ENCODE data around the gene RUNDC3A.
"Not testable (repeated sequence)": the region's sequence is repeated elsewhere in the genome, so short reads cannot be mapped to it uniquely, and the experiment has no call there.

Gene RUNDC3A

GRCh38 chr17:44344939-44345453 is 36.6 kb downstream of the RUNDC3A start, which contains the start of gene GRN:
TSS of gene GRN (plus strand) at chr17:44345302. CDS start at chr17:44349165, 3,863 bp downstream.
- H3K4me3 ChIP-seq (ENCODE audit: low read depth, low read length): peak within 1 kb of the TSS; percentile 92
- peak; percentile 99 for DNase-seq (ENCODE audit: low read depth)
- TF ChIP-seq, protein P1, sequence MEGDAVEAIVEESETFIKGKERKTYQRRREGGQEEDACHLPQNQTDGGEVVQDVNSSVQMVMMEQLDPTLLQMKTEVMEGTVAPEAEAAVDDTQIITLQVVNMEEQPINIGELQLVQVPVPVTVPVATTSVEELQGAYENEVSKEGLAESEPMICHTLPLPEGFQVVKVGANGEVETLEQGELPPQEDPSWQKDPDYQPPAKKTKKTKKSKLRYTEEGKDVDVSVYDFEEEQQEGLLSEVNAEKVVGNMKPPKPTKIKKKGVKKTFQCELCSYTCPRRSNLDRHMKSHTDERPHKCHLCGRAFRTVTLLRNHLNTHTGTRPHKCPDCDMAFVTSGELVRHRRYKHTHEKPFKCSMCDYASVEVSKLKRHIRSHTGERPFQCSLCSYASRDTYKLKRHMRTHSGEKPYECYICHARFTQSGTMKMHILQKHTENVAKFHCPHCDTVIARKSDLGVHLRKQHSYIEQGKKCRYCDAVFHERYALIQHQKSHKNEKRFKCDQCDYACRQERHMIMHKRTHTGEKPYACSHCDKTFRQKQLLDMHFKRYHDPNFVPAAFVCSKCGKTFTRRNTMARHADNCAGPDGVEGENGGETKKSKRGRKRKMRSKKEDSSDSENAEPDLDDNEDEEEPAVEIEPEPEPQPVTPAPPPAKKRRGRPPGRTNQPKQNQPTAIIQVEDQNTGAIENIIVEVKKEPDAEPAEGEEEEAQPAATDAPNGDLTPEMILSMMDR (conservative IDR thresholded peaks at IDR 0.05; ENCODE audit: low read depth, low read length): no peak

GRCh38 chr17:44345454-44346026 is 37.1 kb downstream of the RUNDC3A start:
- DNase-seq (ENCODE audit: low read depth): peak; percentile 68
- peak overlapping the region; percentile 92 for H3K4me3 ChIP-seq (ENCODE audit: low read depth, low read length)

DNA sequence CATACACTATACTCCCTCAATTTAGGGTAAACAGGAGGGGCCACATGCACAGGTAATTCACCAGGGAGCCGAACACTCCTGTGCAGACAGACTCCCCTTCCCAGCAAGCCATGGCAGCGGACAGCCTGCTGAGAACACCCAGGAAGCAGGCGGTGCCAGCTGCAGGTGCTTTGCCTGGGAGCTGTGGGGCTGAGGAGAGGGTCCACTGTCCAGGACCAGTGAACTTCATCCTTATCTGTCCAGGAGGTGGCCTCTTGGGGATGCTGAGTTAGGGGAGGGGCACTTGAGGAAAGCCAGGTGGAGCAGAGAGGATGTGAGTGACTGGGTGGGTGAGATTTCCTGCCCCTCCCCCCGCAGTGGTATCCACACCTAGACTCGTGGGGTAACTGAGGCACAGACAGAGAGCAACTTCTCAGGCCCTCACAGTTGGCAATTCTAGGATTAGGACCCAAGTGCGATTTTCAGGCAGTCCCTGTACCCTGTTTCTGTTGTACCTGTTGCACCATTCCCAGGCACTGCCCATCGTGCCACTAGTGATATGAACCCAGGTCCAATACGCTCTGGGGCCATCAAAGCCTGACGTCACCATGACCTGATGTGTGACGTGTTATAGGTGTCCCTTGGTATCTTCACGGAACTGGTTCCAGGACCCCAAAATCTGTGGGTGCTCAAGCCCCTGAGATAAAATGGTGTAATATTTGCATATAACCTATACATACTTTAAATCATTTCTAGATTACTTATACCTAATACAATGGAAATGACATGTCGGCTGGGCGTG is 37.9 kb downstream of the RUNDC3A start:
- TF ChIP-seq, protein P1 (conservative IDR thresholded peaks at IDR 0.05; ENCODE audit: low read depth, low read length): no peak
- peak overlapping the region; percentile 92 for H3K4me3 ChIP-seq (ENCODE audit: low read depth, low read length)
- DNase-seq (ENCODE audit: low read depth): no peak

More at GRCh38 chr17:44345454-44346026, 37.1 kb downstream of the RUNDC3A start:
- TF ChIP-seq, protein P1 (conservative IDR thresholded peaks at IDR 0.05; ENCODE audit: low read depth, low read length): peak; percentile 69

DNA sequence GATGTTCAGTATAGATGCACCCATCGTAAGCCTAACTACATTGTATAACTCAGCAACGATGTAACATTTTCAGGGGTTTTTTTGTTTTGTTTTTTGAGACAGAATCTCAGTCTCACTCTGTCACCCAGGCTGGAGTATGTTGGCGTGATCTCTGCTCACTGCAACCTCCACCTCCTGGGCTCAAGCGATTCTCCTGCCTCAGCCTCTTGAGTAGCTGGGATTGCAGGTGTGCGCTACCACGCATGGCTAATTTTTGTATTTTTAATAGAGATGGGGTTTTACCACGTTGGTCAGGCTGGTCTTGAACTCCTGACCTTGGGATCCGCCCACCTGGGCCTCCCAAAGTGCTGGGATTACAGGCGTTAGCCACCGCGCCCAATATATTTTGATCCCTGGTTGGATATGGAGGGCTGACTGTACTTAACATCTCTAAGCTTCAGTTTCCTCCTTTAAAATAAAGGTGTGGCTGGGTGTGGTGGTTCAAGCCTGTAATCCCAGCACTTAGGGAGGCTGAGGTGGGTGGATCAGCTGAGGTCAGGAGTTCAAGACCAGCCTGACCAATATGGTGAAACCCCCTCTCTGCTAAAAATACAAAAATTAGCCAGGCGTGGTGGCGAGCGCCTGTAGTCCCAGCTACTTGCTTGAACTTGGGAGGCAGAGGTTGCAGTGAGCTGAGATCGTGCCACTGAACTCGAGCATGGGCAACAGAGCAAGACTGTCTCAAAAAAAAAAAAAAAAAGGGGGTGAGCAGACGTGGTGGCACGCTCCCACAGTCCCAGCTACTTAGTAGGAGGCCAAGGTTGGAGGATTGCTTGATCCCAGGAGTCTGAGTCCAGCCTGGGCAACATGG is 39.0 kb downstream of the RUNDC3A start:
- not testable (repeated sequence) for H3K4me3 ChIP-seq (ENCODE audit: low read depth, low read length); DNase-seq (ENCODE audit: low read depth)

- TF ChIP-seq, protein P1 (conservative IDR thresholded peaks at IDR 0.05; ENCODE audit: low read depth, low read length): no peak
- peak; percentile 66 for DNase-seq (ENCODE audit: low read depth)
- H3K4me3 ChIP-seq (ENCODE audit: low read depth, low read length): no peak overlapping the region
These were observed 40.0 kb downstream of the RUNDC3A start for GRCh38 chr17:44348234-44348987.

DNA sequence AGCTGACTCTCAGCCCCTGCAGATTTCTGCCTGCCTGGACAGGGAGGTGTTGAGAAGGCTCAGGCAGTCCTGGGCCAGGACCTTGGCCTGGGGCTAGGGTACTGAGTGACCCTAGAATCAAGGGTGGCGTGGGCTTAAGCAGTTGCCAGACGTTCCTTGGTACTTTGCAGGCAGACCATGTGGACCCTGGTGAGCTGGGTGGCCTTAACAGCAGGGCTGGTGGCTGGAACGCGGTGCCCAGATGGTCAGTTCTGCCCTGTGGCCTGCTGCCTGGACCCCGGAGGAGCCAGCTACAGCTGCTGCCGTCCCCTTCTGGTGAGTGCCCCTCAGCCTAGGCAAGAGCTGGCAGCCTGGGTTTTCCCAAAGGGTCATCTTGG is 40.6 kb downstream of the RUNDC3A start:
- no peak overlapping the region for H3K4me3 ChIP-seq (ENCODE audit: low read depth, low read length)
- TF ChIP-seq, protein P1 (conservative IDR thresholded peaks at IDR 0.05; ENCODE audit: low read depth, low read length): no peak
- DNase-seq (ENCODE audit: low read depth): no peak

Measured in choroid plexus epithelial cell (primary cell).